HepG2 (cell line): ENCODE results near the gene SEMA6D. TPM values are rescaled to one million over a fixed set of nuclear protein-coding genes. Genes with fewer than 3 reads are reported as not detected.

Experiments
- ATAC-seq: fragments of 200-7000 bp; cut with Tn5 transposase; 3 replicates; pipeline ENCODE4 v1.9.1; 2020; ENCODE audit warnings: mild to moderate bottlenecking, moderate library complexity
- BruUV-seq: library from RNA; stranded (reverse); fragments of 400-500 nt; replicated peaks from 2 replicates; lab custom pipeline; 2021; lab: Mats Ljungman, UMichigan
- CTCF ChIA-PET: fragments of 300-600 bp; formaldehyde crosslinking; extraction: SDS; loops from one replicate; lab custom pipeline; 2021; ENCODE audit warnings: low total read pairs, inconsistent platforms, low intra/inter-chr PET ratio; lab: Yijun Ruan, JAX
- POLR2A ChIA-PET: fragments of 350-600 bp; sonication (Branson Sonifier 250); formaldehyde crosslinking; loops from one replicate; lab custom pipeline; 2020; ENCODE audit warnings: antibody characterized with exemption, inconsistent platforms; lab: Yijun Ruan, JAX
- DNase-seq: peaks from one replicate; pipeline ENCODE4 v3.0.0-alpha.2; 2015; ENCODE audit warnings: low spot score
- FAIRE-seq: peaks from 3 replicates; lab custom pipeline; 2011; peaks lifted over from hg19 to GRCh38; lab: Jason Lieb, UNC
- H2AFZ ChIP-seq: one replicate; pipeline ENCODE4 v1.6.1; 2011; ENCODE audit warnings: low read length, inconsistent platforms
- H3K27ac ChIP-seq: fragments of 300-600 bp; 3 replicates; pipeline ENCODE4 v1.8.0; 2011; ENCODE audit warnings: mixed run types, mild to moderate bottlenecking, mixed read lengths, low read length, inconsistent platforms; ENCODE audit not compliant: insufficient read depth; ENCODE audit errors: extremely low read length
- H3K27me3 ChIP-seq, 2 experiments: fragments of 200-600 bp in 1 of 2; 2 replicates in 1 of 2; 3 replicates in 1 of 2; pipeline versions ENCODE4 v1.6.0 to v1.8.0; 2011; ENCODE audit warnings: low read length in 2 of 2, mild to moderate bottlenecking in 2 of 2, moderate library complexity in 2 of 2, inconsistent platforms in 1 of 2; ENCODE audit not compliant: insufficient read depth in 2 of 2, control insufficient read depth in 1 of 2
- H3K36me3 ChIP-seq, 2 experiments: fragments of 200-600 bp in 1 of 2; replicated peaks in 1 of 2; 2 replicates in 1 of 2; 3 replicates in 1 of 2; pipeline versions ENCODE4 v1.5.1 to v1.8.0; 2011; ENCODE audit warnings: low read length in 2 of 2, inconsistent platforms in 1 of 2; ENCODE audit not compliant: insufficient read depth in 2 of 2, control insufficient read depth in 1 of 2
- H3K4me1 ChIP-seq: 2 replicates; pipeline ENCODE4 v1.5.1; 2012; ENCODE audit warnings: low read length, inconsistent platforms; ENCODE audit not compliant: insufficient read depth
- H3K4me2 ChIP-seq: 2 replicates; pipeline ENCODE4 v1.6.0; 2011; ENCODE audit warnings: low read depth, low read length, inconsistent platforms
- H3K4me3 ChIP-seq, 3 experiments: fragments of 200-600 bp in 1 of 3; sonication (generic), shearing (Covaris generic) in 1 of 3; replicated peaks in 1 of 3; 2 replicates each; pipeline ENCODE4 v1.5.1; 2011 to 2016; ENCODE audit warnings: low read length in 3 of 3, inconsistent platforms in 2 of 3, low read depth in 2 of 3, mild to moderate bottlenecking in 2 of 3, control low read depth in 1 of 3, mixed read lengths in 1 of 3; ENCODE audit not compliant: insufficient read depth in 1 of 3
- H3K79me2 ChIP-seq: one replicate; pipeline ENCODE4 v1.6.1; 2011; ENCODE audit warnings: low read length, inconsistent platforms; ENCODE audit not compliant: insufficient read depth
- H3K9ac ChIP-seq: 2 replicates; pipeline ENCODE4 v1.6.0; 2011; ENCODE audit warnings: mild to moderate bottlenecking, low read depth, low read length, inconsistent platforms; ENCODE audit not compliant: insufficient read depth
- H3K9me3 ChIP-seq: 2 replicates; pipeline ENCODE4 v1.5.1; 2012; ENCODE audit warnings: mild to moderate bottlenecking, low read length
- H4K20me1 ChIP-seq: 2 replicates; pipeline ENCODE4 v1.6.0; 2011; ENCODE audit warnings: inconsistent platforms, mild to moderate bottlenecking, low read length, moderate library complexity; ENCODE audit not compliant: insufficient read depth
- WGBS: methylation state at CpG from one replicate; pipeline ENCODE4 v1.1.6; 2017; ENCODE audit warnings: low lambda C conversion rate; 5-methylcytosine and 5-hydroxymethylcytosine counted together
- in situ Hi-C: cut with HindIII; loops from 2 replicates; pipeline ENCODE4 v1.10.0; 2017; ENCODE audit warnings: low pct_unique_long_range_greater_than_20kb; ENCODE audit not compliant: extremely low pct_ligation_motif_present
- intact Hi-C: fragments of 100-400 bp; cut with micrococcal nuclease; formaldehyde crosslinking; loops from one replicate; pipeline ENCODE4 v1.10.0; 2022; ENCODE audit not compliant: unreplicated experiment
- polyA plus RNA-seq, 8 experiments: library from polyadenylated mRNA; depleted of rRNA in 3 of 8; stranded (reverse) in 7 of 8; unstranded in 1 of 8; fragments of >200 nt; fragmentation: Illumina TruSeq in 4 of 8; extraction: Trizol in 4 of 8; gene quantifications; 2 replicates each; pipeline versions ENCODE4 v1.2.1 to v1.2.3, GENCODE V29; 2011 to 2016; ENCODE audit warnings: low read depth in 4 of 8, missing spikeins in 1 of 8, mixed read lengths in 1 of 8; ENCODE audit not compliant: insufficient read depth in 1 of 8
- total RNA-seq, 5 experiments: library from RNA; depleted of rRNA; stranded (reverse); fragments of >200 nt; fragmentation: Illumina TruSeq; extraction: Trizol; gene quantifications; 2 replicates each; pipeline ENCODE4 v1.2.3, GENCODE V29; 2016; ENCODE audit warnings: low read depth in 1 of 5
- TF ChIP-seq, protein P1 (sequence below): sonication (generic); formaldehyde crosslinking; IDR thresholded peaks from 2 replicates; pipeline ENCODE4; 2020; ENCODE audit warnings: missing genetic modification reagents, mild to moderate bottlenecking, borderline replicate concordance

SEMA6D gene
- total and polyA plus RNA-seq, 2 of the 13 experiments (the other 11 are each of a cell fraction or from before 2014, with no cell fraction given), result not detected

DNA sequence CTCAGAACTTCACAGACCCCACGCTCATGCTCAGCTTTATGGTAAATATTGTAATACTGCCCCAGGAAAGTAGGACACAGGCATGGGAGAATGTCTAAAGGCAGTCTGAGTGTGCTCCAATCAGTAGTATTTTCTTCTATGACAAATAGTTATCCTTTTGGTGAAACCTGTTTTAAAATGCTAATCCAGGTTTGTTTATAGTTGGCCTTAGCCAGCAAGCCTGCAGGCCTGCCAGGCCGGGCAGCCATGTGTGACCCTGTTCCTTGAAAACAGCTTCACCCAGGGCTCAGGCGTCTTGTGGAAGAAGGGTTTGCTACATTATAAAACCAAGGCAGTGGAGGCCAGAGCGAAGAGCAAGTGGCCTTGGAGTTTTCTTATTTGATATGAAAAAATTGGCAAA is 104.7 kb downstream of the SEMA6D start:
- Histone ChIP-seq H3K4me3 (no peak overlapping the region), H3K79me2 (no peaks in the 10 kb centered on the region), H4K20me1 (no peaks in the 10 kb centered on the region), H3K9me3 (peaks cover 20% of the 10 kb centered on the region), H3K27me3 (no peaks in the 10 kb centered on the region), H3K4me1 (no peaks in the 10 kb centered on the region), H3K36me3 (no peaks in the 10 kb centered on the region), H3K9ac (no peak overlapping the region), H3K27ac (no peak overlapping the region), H2AFZ (no peak overlapping the region), H3K4me2 (no peak overlapping the region)
- WGBS, result 0% methylated on average over 4 of the region's 4 CpGs
- no peak for FAIRE-seq
- no peak for DNase-seq
- no peak for ATAC-seq
- BruUV-seq, result no TSS peak
- CTCF ChIA-PET, result no interaction called here
- intact Hi-C loops (no loop called here), in situ Hi-C loops (no loop called here)
- POLR2A ChIA-PET, result no interaction called here
- TF ChIP-seq, protein P1, sequence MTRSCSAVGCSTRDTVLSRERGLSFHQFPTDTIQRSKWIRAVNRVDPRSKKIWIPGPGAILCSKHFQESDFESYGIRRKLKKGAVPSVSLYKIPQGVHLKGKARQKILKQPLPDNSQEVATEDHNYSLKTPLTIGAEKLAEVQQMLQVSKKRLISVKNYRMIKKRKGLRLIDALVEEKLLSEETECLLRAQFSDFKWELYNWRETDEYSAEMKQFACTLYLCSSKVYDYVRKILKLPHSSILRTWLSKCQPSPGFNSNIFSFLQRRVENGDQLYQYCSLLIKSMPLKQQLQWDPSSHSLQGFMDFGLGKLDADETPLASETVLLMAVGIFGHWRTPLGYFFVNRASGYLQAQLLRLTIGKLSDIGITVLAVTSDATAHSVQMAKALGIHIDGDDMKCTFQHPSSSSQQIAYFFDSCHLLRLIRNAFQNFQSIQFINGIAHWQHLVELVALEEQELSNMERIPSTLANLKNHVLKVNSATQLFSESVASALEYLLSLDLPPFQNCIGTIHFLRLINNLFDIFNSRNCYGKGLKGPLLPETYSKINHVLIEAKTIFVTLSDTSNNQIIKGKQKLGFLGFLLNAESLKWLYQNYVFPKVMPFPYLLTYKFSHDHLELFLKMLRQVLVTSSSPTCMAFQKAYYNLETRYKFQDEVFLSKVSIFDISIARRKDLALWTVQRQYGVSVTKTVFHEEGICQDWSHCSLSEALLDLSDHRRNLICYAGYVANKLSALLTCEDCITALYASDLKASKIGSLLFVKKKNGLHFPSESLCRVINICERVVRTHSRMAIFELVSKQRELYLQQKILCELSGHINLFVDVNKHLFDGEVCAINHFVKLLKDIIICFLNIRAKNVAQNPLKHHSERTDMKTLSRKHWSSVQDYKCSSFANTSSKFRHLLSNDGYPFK (CRISPR knock-in tag), result no peak
